CMK (cell line): ENCODE results near the gene LRRC51.
A peak's percentile ranks its signal among the peaks of the same experiment; 100 is the strongest.
"Not testable (repeated sequence)": the region's sequence is repeated elsewhere in the genome, so short reads cannot be mapped to it uniquely, and the experiment has no call there.

Source experiments
- DNase-seq: peaks from one replicate; pipeline ENCODE4 v3.0.0-alpha.2; 2010; ENCODE audit warnings: low read depth

The LRRC51 gene

GRCh38 chr11:72111300-72112142 lies 30.9 kb downstream of the LRRC51 start:
- no peak for DNase-seq

- peak; percentile 99 for DNase-seq
Observed at GRCh38 chr11:72112143-72112977, 31.7 kb downstream of the LRRC51 start, which contains the start of gene ANAPC15. ANAPC15 (minus strand) TSS chr11:72112695; CDS start chr11:72111276, 1,419 bp downstream.

- no peak for DNase-seq
Observed at GRCh38 chr11:72112978-72113808, 32.5 kb downstream of the LRRC51 start.

GRCh38 chr11:72114570-72114969 lies 33.9 kb downstream of the LRRC51 start:
- no peak for DNase-seq

- no peak for DNase-seq
Observed at GRCh38 chr11:72116019-72116755, 35.5 kb downstream of the LRRC51 start.

- DNase-seq, result no peak
Observed at GRCh38 chr11:72119198-72119597, 38.5 kb downstream of the LRRC51 start.

GRCh38 chr11:72120930-72121329 lies 40.3 kb downstream of the LRRC51 start:
- no peak for DNase-seq

- DNase-seq, result no peak
Observed at GRCh38 chr11:72122607-72123006, 42.0 kb downstream of the LRRC51 start.

GRCh38 chr11:72123117-72123653 lies 42.5 kb downstream of the LRRC51 start:
- no peak for DNase-seq

GRCh38 chr11:72124046-72124445 lies 43.4 kb downstream of the LRRC51 start:
- DNase-seq, result no peak

GRCh38 chr11:72125956-72126355 lies 45.3 kb downstream of the LRRC51 start:
- DNase-seq, result no peak

GRCh38 chr11:72127923-72128322 lies 47.3 kb downstream of the LRRC51 start:
- DNase-seq, result no peak

- no peak for DNase-seq
Observed at GRCh38 chr11:72129381-72129780, 48.7 kb downstream of the LRRC51 start.

- DNase-seq, result no peak
Observed at GRCh38 chr11:72132646-72133045, 52.0 kb downstream of the LRRC51 start.

- not testable (repeated sequence) for DNase-seq
Observed at GRCh38 chr11:72135473-72135872, 54.8 kb downstream of the LRRC51 start, which contains the start of gene FOLR3. FOLR3 (plus strand) TSS chr11:72135725; CDS start chr11:72135953, 228 bp downstream.

GRCh38 chr11:72135891-72136683 lies 55.4 kb downstream of the LRRC51 start:
- no peak for DNase-seq

GRCh38 chr11:72136684-72137262 lies 56.1 kb downstream of the LRRC51 start:
- DNase-seq, result no peak

- no peak for DNase-seq
Observed at GRCh38 chr11:72138821-72139390, 58.3 kb downstream of the LRRC51 start.

- DNase-seq, result no peak
Observed at GRCh38 chr11:72139500-72139899, 58.9 kb downstream of the LRRC51 start.
